NCI-H187 treated with DMSO at 0.1 percent for 48 hours (cell line): ENCODE measurements around the gene KCNC4.

Experiments
- DNase-seq: peaks from one replicate; lab custom pipeline; 2025; lab: John Stamatoyannopoulos, UW

KCNC4 gene

DNA sequence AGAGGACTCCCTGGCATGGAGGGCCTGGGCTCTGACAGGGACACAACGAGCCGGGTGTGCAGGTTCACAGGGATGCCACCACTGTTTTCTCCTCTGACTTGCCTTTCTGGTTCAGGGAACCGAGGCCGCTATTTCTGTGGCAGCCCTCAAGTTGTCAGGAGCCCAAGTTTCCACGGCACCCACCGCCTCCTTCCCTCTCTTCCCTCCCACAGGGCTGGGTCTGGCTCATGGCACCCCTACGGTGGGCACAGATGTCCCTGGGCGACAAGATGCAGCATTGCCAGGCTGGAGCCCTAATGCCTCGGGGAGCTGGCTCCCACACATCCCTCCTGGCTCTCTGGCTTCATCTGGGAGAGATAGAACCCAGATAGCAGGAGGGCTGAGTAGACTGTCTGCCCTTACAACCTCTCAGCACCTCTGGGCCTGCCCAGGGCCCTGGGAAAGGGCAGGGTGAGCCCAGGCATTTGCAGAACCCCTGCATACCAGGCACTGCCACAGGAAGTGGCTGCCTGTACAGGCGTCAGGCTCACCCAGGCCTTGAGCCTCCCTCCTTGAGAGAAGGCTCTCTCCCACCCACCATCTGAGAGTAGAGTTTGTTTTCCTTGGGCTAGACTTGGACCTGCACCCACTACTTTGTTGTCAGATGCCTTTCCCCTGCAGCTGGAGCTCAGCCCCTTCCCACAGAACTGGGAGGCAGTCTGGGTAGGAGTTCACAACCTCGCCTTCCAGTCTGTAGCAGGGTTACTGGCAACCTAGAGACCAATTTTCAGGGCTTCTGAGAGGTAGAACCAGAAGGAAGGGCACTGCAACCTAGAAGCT is 20.5 kb downstream of the KCNC4 start:
- DNase-seq = no peak

DNA sequence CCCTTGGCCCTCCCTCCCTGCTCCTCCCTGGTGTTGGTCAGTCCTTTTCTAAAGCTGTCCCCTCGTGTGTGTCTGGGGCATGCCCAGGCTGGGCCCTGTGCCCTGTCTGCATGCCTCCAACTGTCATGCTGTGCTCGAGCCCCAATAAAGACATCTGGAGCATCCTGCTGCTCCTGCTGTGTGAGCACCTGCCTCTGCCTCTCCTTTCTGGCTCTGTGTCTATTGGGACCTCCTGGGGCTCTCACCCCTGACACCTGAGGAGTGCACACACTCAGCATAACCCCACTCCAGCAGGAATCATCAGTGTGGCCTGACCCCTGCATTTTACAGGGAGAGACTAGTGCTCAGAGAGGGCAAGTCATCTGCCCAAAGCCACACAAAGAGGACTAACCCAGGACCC is 23.7 kb downstream of the KCNC4 start:
- DNase-seq = no peak

DNA sequence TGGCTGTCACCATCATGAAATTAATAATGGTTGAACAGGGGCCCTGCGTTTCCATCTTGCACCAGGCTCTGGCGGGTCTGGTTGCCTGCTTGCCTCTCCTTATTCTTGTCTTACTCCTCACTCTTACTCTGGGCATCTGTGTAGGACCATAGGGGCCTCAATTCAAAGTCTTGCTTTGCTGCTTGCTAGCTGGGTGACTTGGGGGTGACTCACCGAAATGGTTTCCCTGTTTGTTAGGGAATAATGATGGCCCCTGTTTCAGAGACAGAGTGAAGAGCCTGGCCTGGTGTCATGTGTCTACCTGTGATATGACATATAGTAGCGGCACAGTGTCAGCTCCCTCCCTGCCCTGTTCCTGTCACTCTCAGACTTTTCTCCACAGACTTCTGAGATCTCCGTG is 24.6 kb downstream of the KCNC4 start:
- DNase-seq = no peak

DNA sequence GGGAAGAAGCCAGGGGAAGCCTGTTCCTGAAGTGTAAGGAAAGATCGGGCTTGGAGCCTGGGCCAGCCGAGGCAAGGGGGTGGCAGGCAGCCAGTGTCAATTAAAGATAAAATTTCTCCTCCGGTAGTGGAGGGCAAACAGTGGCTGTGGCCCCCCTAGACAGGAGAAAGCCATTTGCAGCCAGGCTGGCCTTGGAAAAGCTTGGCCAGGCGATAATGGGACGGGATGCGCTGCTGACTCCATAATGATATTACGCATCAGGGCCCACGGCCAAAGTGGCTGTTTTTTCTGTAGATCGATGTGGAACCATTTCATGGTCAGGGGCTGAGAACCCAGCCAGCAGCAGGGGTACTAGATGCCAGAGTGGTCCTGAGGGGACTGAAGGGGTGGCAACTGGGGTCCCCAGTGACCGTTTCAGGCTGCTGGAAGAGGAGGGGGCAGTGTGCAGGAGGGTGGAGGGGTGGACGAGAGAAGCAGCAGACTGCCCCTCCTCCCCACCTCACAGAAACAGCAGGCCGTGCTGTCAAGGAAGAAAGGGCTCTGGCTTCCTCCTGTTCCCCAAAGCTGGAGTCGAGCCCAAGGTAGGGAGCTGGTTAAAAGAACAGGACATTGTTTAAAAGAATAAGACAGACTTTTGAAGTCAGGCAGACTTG is 25.2 kb downstream of the KCNC4 start:
- no peak for DNase-seq

DNA sequence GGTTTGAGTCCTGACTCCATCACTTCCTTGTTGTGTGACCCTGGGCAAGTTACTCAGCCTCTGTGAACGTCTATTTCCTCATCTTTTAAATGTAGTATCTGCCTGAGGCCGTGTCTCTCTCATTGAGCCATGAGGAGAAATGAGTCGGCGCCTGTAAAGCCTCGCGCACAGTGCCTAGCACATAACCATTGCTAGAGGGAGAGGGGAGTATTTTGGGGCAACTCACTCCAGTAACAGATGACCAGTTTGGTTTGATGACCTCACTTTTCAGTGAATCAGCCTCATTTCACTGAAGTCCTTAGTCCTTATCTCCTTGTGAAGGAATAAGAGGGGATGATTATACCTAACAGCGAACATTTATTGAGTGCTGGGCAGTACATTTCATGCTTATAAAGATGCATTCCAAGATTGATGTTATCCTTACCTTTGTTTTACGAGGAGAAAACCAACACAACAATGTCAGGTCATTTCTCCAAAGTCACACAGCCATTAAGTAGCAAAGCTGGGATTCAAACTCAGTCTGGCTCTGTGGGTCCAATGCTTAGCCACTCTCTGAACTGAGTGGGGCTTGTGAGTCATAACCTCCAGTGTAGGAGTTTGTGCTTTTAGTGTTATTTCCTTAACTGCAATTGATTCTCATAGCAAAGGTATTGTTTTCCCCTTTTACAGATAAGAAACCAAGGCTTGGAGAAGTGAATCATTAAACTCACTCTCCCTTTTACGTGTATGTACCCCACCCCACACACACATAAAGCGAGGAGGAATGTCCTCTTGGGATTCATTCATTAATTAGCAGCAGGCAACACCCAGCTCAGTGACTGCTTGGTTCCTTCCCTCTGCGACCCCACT is 25.9 kb downstream of the KCNC4 start:
- no peak for DNase-seq

DNA sequence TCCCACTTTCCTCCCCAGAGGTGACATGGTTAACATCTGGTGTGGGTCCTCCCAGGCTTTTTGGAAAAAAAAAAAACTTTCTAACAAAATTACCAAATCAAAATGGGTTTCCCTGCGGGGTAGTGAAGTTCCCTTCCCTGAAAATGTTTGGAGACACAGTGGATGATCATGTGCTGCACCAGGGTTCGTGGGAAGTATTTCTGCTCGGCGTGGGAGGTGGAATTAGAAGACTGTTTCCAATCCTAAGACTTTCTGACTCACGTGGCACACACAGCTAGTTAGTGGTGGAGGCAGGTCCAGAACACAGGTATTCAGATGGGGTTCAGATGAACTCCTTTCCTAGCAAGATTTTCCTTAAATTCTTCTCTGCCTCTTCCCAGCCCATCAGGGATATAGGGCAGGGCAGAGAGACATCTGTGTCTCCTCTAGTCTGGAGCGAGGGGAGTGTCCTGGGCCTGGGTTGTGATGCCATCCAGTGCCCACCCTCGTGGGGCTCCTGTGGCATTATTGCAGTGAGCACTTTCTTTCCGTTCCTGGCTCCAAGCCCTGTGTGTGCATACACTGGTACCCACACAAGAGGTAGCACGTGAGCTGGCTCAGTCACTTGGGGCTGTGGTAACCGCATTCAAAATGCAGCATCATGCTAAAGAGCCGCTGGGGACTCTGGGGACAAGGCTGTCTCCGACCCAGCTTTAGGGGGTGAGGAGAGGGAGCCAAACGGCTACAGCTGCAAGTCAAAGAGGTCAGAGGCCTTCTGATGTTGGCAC is 27.5 kb downstream of the KCNC4 start:
- no peak for DNase-seq

DNA sequence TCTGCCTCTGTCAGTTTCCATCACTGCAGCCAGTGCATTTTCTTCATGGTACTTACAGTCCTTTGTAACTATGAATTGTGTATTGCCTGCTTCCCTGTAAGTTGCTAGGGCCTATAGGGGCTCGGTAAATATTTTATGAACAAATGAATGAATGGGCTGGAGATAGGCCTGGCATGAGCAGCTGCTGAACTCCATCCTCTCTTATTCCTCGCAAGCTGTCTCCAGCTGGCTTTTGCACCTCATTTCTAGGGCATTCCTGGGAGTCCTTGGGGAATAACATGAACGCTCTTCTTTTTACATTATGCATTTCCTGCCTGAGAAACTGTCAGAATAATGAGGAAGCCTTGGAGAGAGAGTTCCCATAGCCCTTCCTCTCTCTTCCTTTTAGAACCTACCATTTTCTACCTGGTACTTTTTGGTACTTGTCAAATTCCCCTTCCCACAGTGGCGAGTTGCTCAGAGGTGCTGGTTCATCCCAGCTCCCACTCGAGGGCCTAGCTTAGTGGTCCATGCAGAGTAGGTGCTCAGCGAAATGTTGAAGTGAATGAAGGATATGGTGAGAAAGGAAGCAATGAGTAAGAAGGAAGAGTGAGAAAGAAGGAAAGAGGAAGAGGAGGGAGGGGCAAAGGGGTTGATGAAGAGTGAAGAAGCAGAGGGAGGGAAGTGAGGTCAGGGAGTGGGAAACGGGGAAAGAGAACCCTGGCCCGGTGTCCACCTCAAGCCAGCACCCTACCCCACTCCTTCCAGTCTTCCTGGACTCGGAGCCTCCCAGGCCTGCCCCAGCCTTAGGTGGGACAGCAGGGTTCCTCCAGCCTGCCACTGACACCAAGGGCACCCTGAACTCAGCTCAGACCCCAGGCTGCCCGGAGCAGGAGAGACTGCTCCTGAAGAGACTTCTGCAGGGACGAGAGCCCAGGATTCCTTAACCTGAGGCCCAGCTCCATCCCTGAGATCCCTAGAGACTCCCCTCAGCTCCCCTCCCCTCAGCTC is 29.6 kb downstream of the KCNC4 start:
- no peak for DNase-seq

DNA sequence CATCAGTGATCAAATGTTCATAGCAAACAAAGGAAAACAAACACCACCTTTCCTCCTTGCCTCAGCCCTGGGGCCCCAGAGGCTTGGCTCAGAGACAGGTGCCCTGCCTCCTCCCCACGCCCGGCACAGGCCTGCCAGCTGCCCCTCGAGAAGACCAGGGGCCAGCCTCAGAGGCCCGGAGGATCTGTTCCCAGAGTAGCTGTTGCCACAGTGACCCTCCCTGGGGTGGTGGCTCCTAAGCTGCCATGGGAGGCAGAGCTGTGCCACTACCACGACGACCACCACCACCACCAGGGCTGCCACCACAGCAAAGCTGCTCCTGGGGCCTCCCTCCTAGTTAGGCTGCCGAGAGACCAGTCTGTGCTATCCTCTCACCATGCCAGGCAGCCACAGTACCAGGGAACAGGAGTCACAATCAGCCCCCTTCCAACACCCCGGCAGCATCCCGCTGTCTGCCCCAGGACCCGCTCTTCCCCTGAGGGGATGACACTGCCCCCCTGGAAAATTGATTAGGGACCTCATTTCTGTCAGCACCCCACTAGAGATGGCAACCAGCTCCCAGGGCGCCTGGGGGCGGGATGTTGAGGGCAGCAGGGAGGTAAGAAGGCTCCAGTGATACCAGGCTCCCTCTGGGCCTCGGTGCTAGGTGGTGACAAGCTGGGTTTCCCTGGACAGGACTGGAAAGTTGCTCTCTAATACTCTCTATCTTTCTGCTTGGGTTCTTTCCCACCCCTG is 30.5 kb downstream of the KCNC4 start:
- DNase-seq = no peak

DNA sequence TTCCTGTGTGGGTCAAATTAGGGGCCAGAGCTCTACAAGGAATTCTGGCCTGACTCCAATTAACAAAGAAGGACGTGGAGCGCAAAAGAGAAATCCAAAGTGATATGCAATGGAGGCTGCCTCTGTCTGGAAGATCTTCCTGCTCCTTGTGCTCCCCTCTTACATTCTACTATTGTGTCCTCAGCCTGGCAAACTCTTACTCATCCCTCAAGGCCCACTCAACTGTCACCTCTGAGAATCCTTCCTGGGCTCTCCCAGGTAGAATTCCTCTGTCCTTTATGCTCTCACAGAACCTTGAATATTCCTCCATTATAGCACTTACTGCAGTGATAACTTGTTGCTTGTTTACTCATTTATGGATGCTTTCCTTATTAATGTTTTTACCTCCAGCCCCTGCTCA is 31.4 kb downstream of the KCNC4 start:
- DNase-seq = no peak

DNA sequence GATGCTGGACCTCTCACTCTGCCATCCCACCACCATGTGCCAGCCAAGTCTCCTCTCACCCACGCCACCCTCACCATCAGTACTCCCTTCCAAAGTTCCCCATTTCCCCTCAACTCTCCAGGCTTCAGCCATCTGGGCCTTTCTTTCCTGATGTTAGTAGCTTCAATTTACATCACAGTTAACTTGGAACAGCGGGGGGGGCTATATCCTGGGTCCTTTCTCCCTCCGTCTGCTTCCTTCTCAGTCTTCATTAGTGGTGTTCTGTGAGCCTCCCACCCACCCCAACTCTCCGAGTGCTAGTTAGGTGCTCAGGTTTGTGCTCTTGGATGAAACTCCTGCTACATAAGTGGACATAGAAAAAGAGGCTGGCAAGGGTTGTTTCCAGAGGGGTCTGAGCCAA is 31.9 kb downstream of the KCNC4 start:
- DNase-seq = no peak

DNA sequence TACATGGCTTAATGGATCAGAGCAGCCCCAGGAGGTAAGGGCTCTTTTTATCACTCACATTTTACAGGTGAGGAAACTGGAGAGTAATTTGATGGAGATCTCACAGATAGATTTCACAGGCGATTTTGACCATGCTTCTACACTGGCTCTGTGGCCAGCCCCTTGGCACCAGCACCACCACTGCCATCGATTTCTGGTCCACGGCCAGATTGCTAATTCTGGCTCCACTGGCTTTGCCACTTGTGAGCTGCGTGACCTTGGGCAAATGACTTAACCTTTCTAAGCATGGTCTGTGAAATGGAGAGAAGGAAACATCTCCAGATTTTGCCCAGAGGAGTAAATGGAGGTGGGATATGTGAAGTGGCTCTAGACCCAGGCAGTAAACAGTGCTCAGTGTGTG is 32.6 kb downstream of the KCNC4 start:
- DNase-seq = no peak

DNA sequence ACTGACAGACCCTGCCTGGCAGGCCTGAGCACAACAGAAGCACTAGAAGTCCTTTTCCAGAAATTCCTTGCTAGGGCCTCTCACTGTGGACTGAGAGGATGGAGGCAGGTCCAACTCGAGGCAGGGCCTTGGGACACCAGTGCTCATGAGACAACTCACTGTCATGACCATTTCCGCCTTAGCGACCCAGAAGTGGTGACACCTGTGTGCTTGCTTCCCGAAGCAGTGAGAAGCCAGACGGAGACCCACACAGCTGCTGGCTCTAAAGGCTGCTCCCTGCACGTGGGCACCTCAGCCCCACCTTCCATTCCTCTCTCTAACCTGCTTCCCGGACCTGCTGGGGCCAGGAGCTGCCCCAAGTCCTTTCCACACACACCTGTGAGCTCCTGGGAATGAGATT is 33.0 kb downstream of the KCNC4 start:
- no peak for DNase-seq

DNA sequence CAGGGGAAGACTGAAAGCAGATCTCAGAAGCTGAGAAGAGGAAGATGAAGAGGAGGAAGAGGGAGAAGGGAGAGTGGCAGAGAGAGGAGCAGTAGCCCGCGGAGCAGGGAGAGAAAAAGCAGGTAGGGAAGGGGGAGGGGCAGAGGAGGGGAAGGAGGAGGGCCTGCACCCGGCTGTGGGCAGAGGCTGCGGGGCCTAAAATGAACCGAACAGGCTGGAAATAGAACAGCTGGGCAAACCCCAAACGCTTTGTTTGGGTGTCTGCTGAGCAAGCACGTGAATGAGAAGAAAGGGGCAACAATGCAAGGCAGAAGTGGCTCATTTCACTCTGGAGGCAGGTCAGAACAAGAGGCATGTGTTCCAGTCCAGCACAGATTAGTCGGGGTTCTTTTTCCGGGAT is 33.5 kb downstream of the KCNC4 start:
- no peak for DNase-seq

DNA sequence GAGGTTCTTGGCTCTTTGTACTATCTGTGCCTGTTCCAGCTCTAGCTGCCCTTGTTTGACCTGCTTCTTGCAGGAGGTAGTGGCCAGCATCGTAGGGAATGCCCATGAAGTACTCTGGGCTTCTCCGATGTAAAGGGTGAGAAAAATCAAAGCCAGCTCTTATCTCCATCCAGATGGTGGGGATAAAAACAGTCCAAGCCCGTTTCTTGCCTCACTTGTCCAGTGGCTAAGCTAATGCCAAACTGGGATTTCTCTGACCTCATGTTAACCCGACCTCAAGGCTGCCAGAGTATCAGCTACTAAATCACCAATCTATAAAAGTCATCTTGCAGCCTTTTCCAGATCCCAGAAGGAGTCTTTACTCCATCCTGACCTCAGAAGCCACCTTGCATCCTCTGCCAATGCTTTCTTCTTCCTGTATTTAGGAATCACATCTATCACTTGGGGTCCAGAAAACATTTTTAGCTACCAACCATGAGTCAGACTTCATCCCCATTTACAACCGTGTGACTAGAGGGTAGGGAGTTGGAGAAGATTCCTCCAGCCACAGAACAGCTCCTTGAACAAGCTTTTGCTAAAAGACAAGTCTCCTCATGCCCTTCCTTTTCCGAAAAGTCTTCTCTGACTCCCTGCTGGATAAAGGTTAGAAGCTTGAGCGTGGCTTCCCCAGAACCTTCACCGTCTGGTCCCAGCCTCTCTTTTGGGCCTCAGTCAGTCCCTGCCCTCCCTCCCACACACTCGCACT is 35.9 kb downstream of the KCNC4 start:
- no peak for DNase-seq

DNA sequence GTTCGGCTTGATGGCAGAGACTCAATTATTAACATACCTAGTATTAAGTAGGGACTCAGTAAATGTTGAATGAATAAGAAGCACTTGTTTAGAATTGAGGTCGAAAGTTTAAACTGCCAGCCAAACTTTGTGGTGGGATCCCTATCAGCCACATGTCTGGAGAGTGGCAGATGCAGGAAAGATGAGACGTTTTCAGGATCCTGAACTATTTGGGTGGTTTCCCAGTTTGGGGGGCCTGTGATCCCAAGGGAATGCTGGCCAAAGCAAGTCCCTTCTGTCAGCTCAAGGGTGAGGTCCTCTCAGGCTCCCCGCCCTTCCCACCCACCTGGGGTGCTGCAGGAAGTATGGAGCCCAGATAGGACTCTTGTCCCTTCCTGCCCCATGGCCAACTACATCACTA is 38.6 kb downstream of the KCNC4 start:
- DNase-seq = no peak

DNA sequence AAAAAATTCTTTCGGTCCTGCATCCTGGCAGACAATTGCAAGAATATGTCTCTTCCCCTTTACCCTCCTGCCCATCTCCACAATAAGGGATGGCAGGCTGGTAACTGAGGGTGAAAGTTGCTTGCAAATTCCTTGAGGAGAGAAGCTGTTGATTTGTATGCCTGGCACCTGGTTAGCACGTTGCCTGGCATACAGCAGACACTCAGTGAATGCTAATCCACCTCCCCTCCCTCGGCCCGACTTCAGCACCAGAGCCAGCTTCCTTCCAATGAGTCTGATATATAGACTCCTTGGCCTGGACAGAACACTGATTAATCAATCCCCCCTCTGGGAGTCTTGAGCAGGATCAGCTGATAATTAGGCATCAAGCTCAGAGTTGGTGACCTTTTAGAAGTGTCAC is 39.1 kb downstream of the KCNC4 start:
- no peak for DNase-seq

DNA sequence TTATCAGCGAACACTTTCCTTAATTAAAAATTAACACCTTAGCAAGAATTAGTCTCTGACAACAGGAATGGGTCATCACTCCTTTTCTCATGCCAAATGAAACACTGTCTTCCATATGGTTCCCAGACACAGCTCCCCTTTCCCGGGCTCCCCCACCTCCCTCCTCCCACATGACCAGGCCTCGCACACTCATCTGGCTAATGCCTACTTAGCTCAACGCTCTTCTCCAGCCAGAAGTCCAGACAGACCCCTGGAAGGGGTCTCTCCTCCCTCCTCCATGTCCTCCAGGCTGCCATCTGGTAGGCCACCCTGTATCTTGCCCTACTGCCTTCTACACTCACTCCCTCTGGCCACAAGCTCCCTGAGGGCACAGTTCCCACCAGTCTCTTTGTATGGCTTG is 39.9 kb downstream of the KCNC4 start:
- no peak for DNase-seq

DNA sequence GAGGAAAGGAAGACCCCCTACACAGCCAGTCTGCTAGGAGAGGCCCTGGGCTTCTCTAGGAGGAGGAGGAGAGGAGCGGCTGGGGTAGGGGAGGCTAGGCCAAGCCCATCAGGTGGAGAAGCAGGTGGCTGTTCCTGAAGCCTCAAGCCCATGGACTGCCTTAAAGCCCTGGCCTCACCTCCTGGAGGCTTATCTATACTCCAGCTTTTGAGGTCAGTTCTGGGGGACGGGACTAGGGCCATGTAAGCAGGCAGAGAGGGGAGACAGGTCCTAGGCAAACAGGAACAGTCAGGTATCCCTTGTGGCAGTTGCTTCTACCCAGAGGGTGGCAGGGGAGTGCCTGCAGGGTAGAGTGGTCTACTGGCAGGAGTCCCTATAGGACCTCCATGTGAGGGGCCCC is 40.6 kb downstream of the KCNC4 start:
- no peak for DNase-seq

DNA sequence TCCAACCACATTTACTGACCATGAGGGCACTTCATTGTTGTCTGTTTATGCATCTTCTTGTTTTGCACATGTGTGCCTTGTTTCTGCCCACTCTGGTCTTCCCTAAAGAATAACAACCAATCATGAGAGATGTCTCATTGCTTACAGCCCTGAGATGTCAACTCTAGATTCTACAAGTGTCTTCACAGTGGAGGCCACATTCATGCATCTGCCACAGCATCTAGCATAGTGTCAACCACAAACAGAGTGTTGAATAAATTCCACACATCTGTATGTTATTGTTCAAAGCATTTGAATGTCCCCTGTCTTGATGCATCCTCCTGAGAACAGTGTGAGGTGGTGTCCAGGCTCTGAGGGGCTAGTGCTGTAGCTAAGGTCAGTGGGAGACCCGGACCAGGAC is 43.1 kb downstream of the KCNC4 start:
- DNase-seq = no peak
